ENCODE measurements around the gene EYS.
"Not testable (repeated sequence)": the region's sequence is repeated elsewhere in the genome, so short reads cannot be mapped to it uniquely, and the experiment has no call there.

DNA sequence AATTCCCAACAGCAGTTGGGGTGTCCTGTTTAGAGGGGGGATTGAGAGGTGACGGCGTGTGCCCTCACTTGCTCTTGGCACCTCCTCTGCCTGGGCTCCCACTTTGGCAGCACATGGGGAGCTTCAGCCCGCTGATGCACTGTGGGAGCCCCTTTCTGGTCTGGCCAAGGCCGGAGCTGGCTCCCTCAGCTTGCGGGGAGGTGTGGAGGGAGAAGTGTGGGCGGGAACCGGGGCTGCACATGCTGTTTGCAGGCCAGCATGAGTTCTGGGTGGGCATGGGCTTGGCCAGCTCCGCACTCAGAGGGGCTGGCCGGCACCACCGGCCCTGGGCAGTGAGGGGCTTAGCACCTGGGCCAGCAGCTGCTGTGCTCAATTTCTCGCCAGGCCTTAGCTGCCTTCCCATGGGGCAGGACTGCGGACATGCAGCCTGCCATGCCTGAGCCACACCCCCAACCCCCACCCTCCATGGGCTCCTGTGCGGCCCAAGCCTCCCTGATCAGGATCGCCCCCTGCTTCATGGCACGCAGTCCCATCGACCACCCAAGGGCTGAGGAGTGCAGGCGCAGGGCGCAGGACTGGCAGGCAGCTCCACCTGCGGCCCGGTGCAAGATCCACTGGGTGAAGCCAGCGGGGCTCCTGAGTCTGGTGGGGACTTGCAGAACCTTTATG lies 1675.9 kb downstream of the EYS start:
- not testable (repeated sequence) for TF ChIP-seq POLR2AphosphoS5 (IDR thresholded peaks at IDR 0.05; ENCODE audit: borderline replicate concordance, low read depth, low read length); EZH2 (IDR thresholded peaks at IDR 0.05); FOXP2 (optimal IDR thresholded peaks at IDR 0.05; ENCODE audit: control extremely low read depth, extremely low read length, insufficient read depth)

Measured in SK-N-MC (cell line).